GM12892 (cell line): ENCODE results near the gene LGALS3.
A peak's percentile ranks its signal among the peaks of the same experiment; 100 is the strongest.

Experiments used
- DNase-seq: peaks from one replicate; pipeline ENCODE4 v3.0.0; 2011; ENCODE audit not compliant: insufficient read length
- FAIRE-seq: peaks from 2 replicates; lab custom pipeline; 2011; peaks lifted over from hg19 to GRCh38; lab: Jason Lieb, UNC
- POLR2A ChIP-seq: IDR thresholded peaks from 2 replicates; pipeline ENCODE4 v1.6.1; 2011; ENCODE audit warnings: low read depth, low read length, control low read depth
- POLR2AphosphoS5 ChIP-seq: IDR thresholded peaks from 2 replicates; pipeline ENCODE4 v1.6.1; 2011; ENCODE audit warnings: low read depth, low read length, control low read depth
- TAF1 ChIP-seq: IDR thresholded peaks from 2 replicates; pipeline ENCODE4 v1.6.1; 2011; ENCODE audit warnings: low read depth, mild to moderate bottlenecking, control low read depth, low read length, borderline replicate concordance

LGALS3 gene

DNA sequence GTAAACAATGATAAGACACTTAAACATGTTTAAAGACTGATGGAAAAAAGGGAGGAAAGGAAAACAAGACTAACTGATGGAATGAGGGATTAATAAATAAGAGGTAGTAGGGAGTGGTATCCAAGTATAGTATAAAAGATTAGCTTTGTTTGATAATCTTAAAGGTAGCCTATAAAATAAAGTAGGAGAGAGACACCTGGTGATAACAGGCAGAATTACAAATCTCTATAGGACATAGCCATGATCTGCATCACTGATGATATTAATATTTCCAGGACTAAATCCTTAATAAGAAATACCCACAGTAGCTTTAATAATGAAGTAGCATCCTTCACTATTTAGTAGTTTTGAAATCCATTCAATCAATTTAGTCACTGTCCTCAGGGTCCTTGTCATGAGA lies 31.9 kb downstream of the LGALS3 start:
- FAIRE-seq (peak; percentile 67), DNase-seq (no peak)
- no peak for TF ChIP-seq POLR2AphosphoS5
- no peak for TF ChIP-seq POLR2A
- no peak for TF ChIP-seq TAF1

- FAIRE-seq, result no peak
- TF ChIP-seq POLR2AphosphoS5 (no peak), TAF1 (no peak), POLR2A (no peak)
- DNase-seq, result no peak
Measured at GRCh38 chr14:55170526-55170925, 41.5 kb downstream of the LGALS3 start.

GRCh38 chr14:55180006-55180405 lies 51.0 kb downstream of the LGALS3 start:
- TF ChIP-seq TAF1 (no peak), POLR2A (no peak), POLR2AphosphoS5 (no peak)
- DNase-seq, result no peak
- no peak for FAIRE-seq

- DNase-seq (peak; percentile 10), FAIRE-seq (peak; percentile 89)
- no peak for TF ChIP-seq TAF1
Measured at GRCh38 chr14:55180434-55180833, 51.4 kb downstream of the LGALS3 start.

GRCh38 chr14:55188686-55189295 lies 59.7 kb downstream of the LGALS3 start:
- FAIRE-seq, result no peak
- no peak for DNase-seq
- TF ChIP-seq TAF1 (no peak), POLR2A (no peak), POLR2AphosphoS5 (no peak)

- DNase-seq, result no peak
- no peak for FAIRE-seq
- no peak for TF ChIP-seq POLR2AphosphoS5
- no peak for TF ChIP-seq POLR2A
- no peak for TF ChIP-seq TAF1
Measured at GRCh38 chr14:55190906-55191202, 61.8 kb downstream of the LGALS3 start.

GRCh38 chr14:55191203-55192053 lies 62.4 kb downstream of the LGALS3 start, which contains the start of gene DLGAP5:
DLGAP5 (minus strand) TSS chr14:55191585; CDS start chr14:55189179, 2,406 bp downstream.
- TF ChIP-seq TAF1, result no peak
- peak; percentile 56; the same call in 1 of the 2 replicates for TF ChIP-seq POLR2AphosphoS5
- peak; percentile 73 for TF ChIP-seq POLR2A
- DNase-seq (peak; percentile 75), FAIRE-seq (peak; percentile 99)

GRCh38 chr14:55192054-55192621 lies 63.1 kb downstream of the LGALS3 start:
- TF ChIP-seq POLR2A (no peak), POLR2AphosphoS5 (no peak), TAF1 (no peak)
- FAIRE-seq, result no peak
- DNase-seq, result no peak

DNA sequence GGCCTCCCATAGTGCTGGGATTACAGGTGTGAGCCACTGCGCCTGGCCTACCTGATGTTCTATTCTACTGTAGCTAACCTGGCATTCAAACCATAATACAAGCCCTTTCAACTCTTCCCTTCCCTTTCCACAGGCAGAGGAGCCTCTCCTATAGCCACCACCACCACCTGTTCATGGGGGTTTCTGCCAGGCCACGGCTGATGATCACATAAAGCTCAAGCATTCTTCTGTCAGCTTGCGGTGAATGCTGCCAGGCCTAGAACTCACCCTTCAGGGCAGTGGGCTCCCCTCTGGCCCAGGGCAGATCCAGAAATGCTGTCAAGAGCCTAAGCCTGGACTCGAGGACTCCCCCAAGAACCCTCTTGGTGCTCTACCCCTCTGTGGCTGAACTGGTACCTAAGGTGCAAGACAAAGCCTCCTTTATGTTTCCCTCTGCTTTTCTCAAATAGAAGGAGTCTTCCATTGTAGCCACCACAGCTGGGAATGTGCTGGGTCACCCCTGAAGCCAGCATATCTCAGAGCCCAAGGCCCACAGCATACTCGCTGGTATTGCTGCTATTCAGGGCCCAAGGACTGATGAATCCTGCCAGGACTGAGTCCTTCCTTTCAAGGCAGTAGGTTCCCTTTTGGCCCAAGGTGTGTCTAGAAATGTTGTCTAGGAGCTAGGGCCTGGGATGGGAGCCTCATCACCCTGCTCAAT lies 65.8 kb downstream of the LGALS3 start:
- no peak for TF ChIP-seq TAF1
- TF ChIP-seq POLR2A, result no peak
- no peak for TF ChIP-seq POLR2AphosphoS5
- no peak for FAIRE-seq
- DNase-seq, result no peak
